HepG2 (cell line): ENCODE measurements around the gene PHKB. TPM values are rescaled to one million over a fixed set of nuclear protein-coding genes. Genes with fewer than 3 reads are reported as not detected.
A peak's percentile ranks its signal among the peaks of the same experiment; 100 is the strongest.

Experiments
- ATAC-seq: fragments of 200-7000 bp; cut with Tn5 transposase; 3 replicates; pipeline ENCODE4 v1.9.1; 2020; ENCODE audit warnings: mild to moderate bottlenecking, moderate library complexity
- BruUV-seq: library from RNA; stranded (reverse); fragments of 400-500 nt; replicated peaks from 2 replicates; lab custom pipeline; 2021; lab: Mats Ljungman, UMichigan
- CTCF ChIA-PET: fragments of 300-600 bp; formaldehyde crosslinking; extraction: SDS; loops from one replicate; lab custom pipeline; 2021; ENCODE audit warnings: low total read pairs, inconsistent platforms, low intra/inter-chr PET ratio; lab: Yijun Ruan, JAX
- POLR2A ChIA-PET: fragments of 350-600 bp; sonication (Branson Sonifier 250); formaldehyde crosslinking; loops from one replicate; lab custom pipeline; 2020; ENCODE audit warnings: antibody characterized with exemption, inconsistent platforms; lab: Yijun Ruan, JAX
- DNase-seq: peaks from one replicate; pipeline ENCODE4 v3.0.0-alpha.2; 2015; ENCODE audit warnings: low spot score
- FAIRE-seq: peaks from 3 replicates; lab custom pipeline; 2011; peaks lifted over from hg19 to GRCh38; lab: Jason Lieb, UNC
- H2AFZ ChIP-seq: one replicate; pipeline ENCODE4 v1.6.1; 2011; ENCODE audit warnings: low read length, inconsistent platforms
- H3K27ac ChIP-seq: fragments of 300-600 bp; 3 replicates; pipeline ENCODE4 v1.8.0; 2011; ENCODE audit warnings: mixed run types, mild to moderate bottlenecking, mixed read lengths, low read length, inconsistent platforms; ENCODE audit not compliant: insufficient read depth; ENCODE audit errors: extremely low read length
- H3K27me3 ChIP-seq, 2 experiments: fragments of 200-600 bp in 1 of 2; 2 replicates in 1 of 2; 3 replicates in 1 of 2; pipeline versions ENCODE4 v1.6.0 to v1.8.0; 2011; ENCODE audit warnings: low read length in 2 of 2, mild to moderate bottlenecking in 2 of 2, moderate library complexity in 2 of 2, inconsistent platforms in 1 of 2; ENCODE audit not compliant: insufficient read depth in 2 of 2, control insufficient read depth in 1 of 2
- H3K36me3 ChIP-seq, 2 experiments: fragments of 200-600 bp in 1 of 2; replicated peaks in 1 of 2; 2 replicates in 1 of 2; 3 replicates in 1 of 2; pipeline versions ENCODE4 v1.5.1 to v1.8.0; 2011; ENCODE audit warnings: low read length in 2 of 2, inconsistent platforms in 1 of 2; ENCODE audit not compliant: insufficient read depth in 2 of 2, control insufficient read depth in 1 of 2
- H3K4me1 ChIP-seq: 2 replicates; pipeline ENCODE4 v1.5.1; 2012; ENCODE audit warnings: low read length, inconsistent platforms; ENCODE audit not compliant: insufficient read depth
- H3K4me2 ChIP-seq: 2 replicates; pipeline ENCODE4 v1.6.0; 2011; ENCODE audit warnings: low read depth, low read length, inconsistent platforms
- H3K4me3 ChIP-seq, 3 experiments: fragments of 200-600 bp in 1 of 3; sonication (generic), shearing (Covaris generic) in 1 of 3; replicated peaks in 1 of 3; 2 replicates each; pipeline ENCODE4 v1.5.1; 2011 to 2016; ENCODE audit warnings: low read length in 3 of 3, inconsistent platforms in 2 of 3, low read depth in 2 of 3, mild to moderate bottlenecking in 2 of 3, control low read depth in 1 of 3, mixed read lengths in 1 of 3; ENCODE audit not compliant: insufficient read depth in 1 of 3
- H3K79me2 ChIP-seq: one replicate; pipeline ENCODE4 v1.6.1; 2011; ENCODE audit warnings: low read length, inconsistent platforms; ENCODE audit not compliant: insufficient read depth
- H3K9ac ChIP-seq: 2 replicates; pipeline ENCODE4 v1.6.0; 2011; ENCODE audit warnings: mild to moderate bottlenecking, low read depth, low read length, inconsistent platforms; ENCODE audit not compliant: insufficient read depth
- H3K9me3 ChIP-seq: 2 replicates; pipeline ENCODE4 v1.5.1; 2012; ENCODE audit warnings: mild to moderate bottlenecking, low read length
- H4K20me1 ChIP-seq: 2 replicates; pipeline ENCODE4 v1.6.0; 2011; ENCODE audit warnings: inconsistent platforms, mild to moderate bottlenecking, low read length, moderate library complexity; ENCODE audit not compliant: insufficient read depth
- CEBPZ ChIP-seq: IDR thresholded peaks from 2 replicates; pipeline ENCODE4 v1.6.1; 2012; ENCODE audit warnings: low read length, improper control_type of control experiment
- FOXA3 ChIP-seq: IDR thresholded peaks from 2 replicates; pipeline ENCODE4 v1.6.1; 2016; ENCODE audit warnings: missing genetic modification reagents, missing compliant biosample characterization
- GLI4 ChIP-seq: sonication (generic); formaldehyde crosslinking; IDR thresholded peaks from 2 replicates; pipeline ENCODE4 v1.5.1; 2020; ENCODE audit warnings: missing genetic modification reagents, mild to moderate bottlenecking, moderate library complexity, borderline replicate concordance
- MIXL1 ChIP-seq: IDR thresholded peaks from 2 replicates; pipeline ENCODE4 v1.6.1; 2016
- RARA ChIP-seq: IDR thresholded peaks from 2 replicates; pipeline ENCODE4 v1.6.1; 2016; ENCODE audit warnings: missing genetic modification reagents, missing compliant biosample characterization
- RCOR2 ChIP-seq: IDR thresholded peaks from 2 replicates; pipeline ENCODE4 v1.6.1; 2016; ENCODE audit warnings: missing biosample characterization, missing genetic modification reagents
- SAP130 ChIP-seq: IDR thresholded peaks from 2 replicates; pipeline ENCODE4 v1.6.1; 2016; ENCODE audit warnings: low read depth
- SOX5 ChIP-seq: IDR thresholded peaks from 2 replicates; pipeline ENCODE4 v1.6.1; 2016; ENCODE audit warnings: borderline replicate concordance
- SP140L ChIP-seq: sonication (generic); formaldehyde crosslinking; IDR thresholded peaks from 2 replicates; pipeline ENCODE4 v1.4.0; 2020; ENCODE audit warnings: missing genetic modification reagents, borderline replicate concordance
- U2AF1 ChIP-seq: fragments of 200-400 bp; formaldehyde crosslinking; optimal IDR thresholded peaks from 2 replicates; pipeline ENCODE3; 2017; ENCODE audit warnings: mild to moderate bottlenecking, low read depth, low read length
- ZBTB33 ChIP-seq: sonication (generic); formaldehyde crosslinking; IDR thresholded peaks from 2 replicates; pipeline ENCODE4 v1.4.0; 2020; ENCODE audit warnings: missing genetic modification reagents
- ZNF101 ChIP-seq: sonication (generic); formaldehyde crosslinking; IDR thresholded peaks from 2 replicates; pipeline ENCODE4 v1.4.0; 2020; ENCODE audit warnings: mild to moderate bottlenecking, low read depth, missing genetic modification reagents, borderline replicate concordance
- ZNF235 ChIP-seq: sonication (generic); formaldehyde crosslinking; IDR thresholded peaks from 2 replicates; pipeline ENCODE4 v1.8.1; 2023; ENCODE audit warnings: mild to moderate bottlenecking, missing genetic modification reagents, borderline replicate concordance
- ZNF292 ChIP-seq: sonication (generic); formaldehyde crosslinking; IDR thresholded peaks from 2 replicates; pipeline ENCODE4 v1.8.1; 2022; ENCODE audit warnings: mild to moderate bottlenecking, low read depth, missing genetic modification reagents, borderline replicate concordance
- ZNF326 ChIP-seq: sonication (generic); formaldehyde crosslinking; IDR thresholded peaks from 2 replicates; pipeline ENCODE4 v1.4.0; 2020; ENCODE audit warnings: missing genetic modification reagents, borderline replicate concordance
- ZNF333 ChIP-seq: sonication (generic); formaldehyde crosslinking; IDR thresholded peaks from 2 replicates; pipeline ENCODE4 v1.4.0; 2020; ENCODE audit warnings: mild to moderate bottlenecking, missing genetic modification reagents, borderline replicate concordance
- ZNF7 ChIP-seq: IDR thresholded peaks from 2 replicates; pipeline ENCODE4 v1.6.1; 2016; ENCODE audit warnings: missing biosample characterization, missing genetic modification reagents
- ZSCAN9 ChIP-seq: IDR thresholded peaks from 2 replicates; pipeline ENCODE4 v1.6.1; 2016; ENCODE audit warnings: borderline replicate concordance
- WGBS: methylation state at CpG from one replicate; pipeline ENCODE4 v1.1.6; 2017; ENCODE audit warnings: low lambda C conversion rate; 5-methylcytosine and 5-hydroxymethylcytosine counted together
- in situ Hi-C: cut with HindIII; loops from 2 replicates; pipeline ENCODE4 v1.10.0; 2017; ENCODE audit warnings: low pct_unique_long_range_greater_than_20kb; ENCODE audit not compliant: extremely low pct_ligation_motif_present
- intact Hi-C: fragments of 100-400 bp; cut with micrococcal nuclease; formaldehyde crosslinking; loops from one replicate; pipeline ENCODE4 v1.10.0; 2022; ENCODE audit not compliant: unreplicated experiment
- polyA plus RNA-seq, 8 experiments: library from polyadenylated mRNA; depleted of rRNA in 3 of 8; stranded (reverse) in 7 of 8; unstranded in 1 of 8; fragments of >200 nt; fragmentation: Illumina TruSeq in 4 of 8; extraction: Trizol in 4 of 8; gene quantifications; 2 replicates each; pipeline versions ENCODE4 v1.2.1 to v1.2.3, GENCODE V29; 2011 to 2016; ENCODE audit warnings: low read depth in 4 of 8, missing spikeins in 1 of 8, mixed read lengths in 1 of 8; ENCODE audit not compliant: insufficient read depth in 1 of 8
- total RNA-seq, 5 experiments: library from RNA; depleted of rRNA; stranded (reverse); fragments of >200 nt; fragmentation: Illumina TruSeq; extraction: Trizol; gene quantifications; 2 replicates each; pipeline ENCODE4 v1.2.3, GENCODE V29; 2016; ENCODE audit warnings: low read depth in 1 of 5
- TF ChIP-seq, protein P1 (sequence below): sonication (generic); formaldehyde crosslinking; IDR thresholded peaks from 2 replicates; pipeline ENCODE4 v1.5.0; 2020; ENCODE audit warnings: missing genetic modification reagents

The PHKB gene
- total and polyA plus RNA-seq, 2 of the 13 experiments (the other 11 are each of a cell fraction or from before 2014, with no cell fraction given) = 66.0 to 80.8 TPM

- no peak for TF ChIP-seq ZNF235
- no peak for TF ChIP-seq ZBTB33 (CRISPR knock-in tag)
- TF ChIP-seq, all 625 proteins: peak for 0
These were observed 9.1 kb downstream of the PHKB start (continued) for GRCh38 chr16:47470211-47470610.

DNA sequence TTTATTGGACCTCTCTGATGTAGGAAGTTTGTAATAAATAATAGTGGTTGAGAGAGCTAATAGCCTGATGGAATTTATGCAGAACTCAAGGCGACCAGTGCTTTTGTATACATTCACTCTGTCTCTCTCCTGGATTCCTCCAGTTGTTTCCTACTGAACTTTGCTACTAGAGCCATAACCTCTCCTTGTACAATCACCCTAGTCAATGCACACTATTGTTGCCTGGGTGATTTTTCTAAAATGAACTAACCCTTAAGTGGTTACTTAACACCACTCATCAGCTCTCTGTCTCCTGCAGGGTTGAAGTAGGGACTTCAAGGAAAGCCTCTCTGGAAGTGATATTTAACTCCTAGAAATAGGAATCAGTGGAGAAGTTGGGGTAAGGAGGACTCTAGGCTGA is 9.7 kb downstream of the PHKB start:
- ATAC-seq (peak; percentile 96), DNase-seq (peak; percentile 73), FAIRE-seq (peak; percentile 18)
- Histone ChIP-seq H3K27me3 (no peaks in the 10 kb centered on the region), H4K20me1 (no peaks in the 10 kb centered on the region), H3K36me3 (peaks cover 2 to 3% of the 10 kb centered on the region in 2 experiments; a peak in 2 of 5 replicates), H3K79me2 (peaks cover 48% of the 10 kb centered on the region), H2AFZ (no peak overlapping the region), H3K9ac (no peak overlapping the region), H3K4me3 (no peak overlapping the region), H3K4me1 (peaks cover 65% of the 10 kb centered on the region), H3K4me2 (no peak overlapping the region), H3K27ac (peak overlapping the region; percentile 59), H3K9me3 (no peaks in the 10 kb centered on the region)
- in situ Hi-C loops (no loop called here), intact Hi-C loops (no loop called here)
- ChIA-PET POLR2A (interaction anchor here (0.9 to 4.1 kb wide), 2 partner anchors 8 to 10 kb away, joined by 3 to 28 read pairs; partner anchors contain the start of genes ITFG1 and PHKB), CTCF (no interaction called here)
- 50% methylated on average over 1 of the region's 1 CpG for WGBS
- no TSS peak for BruUV-seq
- TF ChIP-seq FOXA3 (CRISPR knock-in tag) (peak; percentile 24; the same call in 1 of the 2 replicates), RARA (CRISPR knock-in tag) (peak; percentile 42; the same call in 1 of the 2 replicates), ZNF326 (CRISPR knock-in tag) (no peak), ZSCAN9 (CRISPR knock-in tag) (no peak), ZNF7 (peak; percentile 62; the same call in 1 of the 2 replicates), SOX5 (CRISPR knock-in tag) (peak; percentile 78), ZNF333 (CRISPR knock-in tag) (no peak), RCOR2 (CRISPR knock-in tag) (peak; percentile 54; the same call in 1 of the 2 replicates), SP140L (no peak), ZNF292 (CRISPR knock-in tag) (no peak), CEBPZ (no peak), U2AF1 (no peak), GLI4 (CRISPR knock-in tag) (no peak), ZNF101 (CRISPR knock-in tag) (no peak), SAP130 (peak; percentile 34; the same call in 1 of the 2 replicates), MIXL1 (0 out of 2 replicates have a peak, but pooled peaks have one; percentile 48)
- TF ChIP-seq, protein P1, sequence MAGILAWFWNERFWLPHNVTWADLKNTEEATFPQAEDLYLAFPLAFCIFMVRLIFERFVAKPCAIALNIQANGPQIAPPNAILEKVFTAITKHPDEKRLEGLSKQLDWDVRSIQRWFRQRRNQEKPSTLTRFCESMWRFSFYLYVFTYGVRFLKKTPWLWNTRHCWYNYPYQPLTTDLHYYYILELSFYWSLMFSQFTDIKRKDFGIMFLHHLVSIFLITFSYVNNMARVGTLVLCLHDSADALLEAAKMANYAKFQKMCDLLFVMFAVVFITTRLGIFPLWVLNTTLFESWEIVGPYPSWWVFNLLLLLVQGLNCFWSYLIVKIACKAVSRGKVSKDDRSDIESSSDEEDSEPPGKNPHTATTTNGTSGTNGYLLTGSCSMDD (CRISPR knock-in tag) = no peak
